RKO (cell line): ENCODE measurements around the gene TMEM270.
A peak's percentile ranks its signal among the peaks of the same experiment; 100 is the strongest.
"Not testable (repeated sequence)": the region's sequence is repeated elsewhere in the genome, so short reads cannot be mapped to it uniquely, and the experiment has no call there.

ENCODE experiments used
- DNase-seq: peaks from one replicate; pipeline ENCODE4 v3.0.0-alpha.2; 2016; ENCODE audit warnings: low spot score

Gene TMEM270

GRCh38 chr7:73832806-73833205 lies 28.2 kb upstream of the TMEM270 start:
- no peak for DNase-seq

- no peak for DNase-seq
Observed at GRCh38 chr7:73833251-73833919, 27.6 kb upstream of the TMEM270 start.

- DNase-seq = no peak
Observed at GRCh38 chr7:73834626-73835191, 26.2 kb upstream of the TMEM270 start.

- DNase-seq = not testable (repeated sequence)
Observed at GRCh38 chr7:73837167-73837566, 23.8 kb upstream of the TMEM270 start.

GRCh38 chr7:73838642-73839041 lies 22.3 kb upstream of the TMEM270 start:
- DNase-seq = no peak

- no peak for DNase-seq
Observed at GRCh38 chr7:73839290-73839689, 21.7 kb upstream of the TMEM270 start.

GRCh38 chr7:73839743-73840714 lies 20.9 kb upstream of the TMEM270 start:
- DNase-seq = no peak

GRCh38 chr7:73840715-73841379 lies 20.1 kb upstream of the TMEM270 start:
- DNase-seq = no peak

GRCh38 chr7:73841689-73842066 lies 19.3 kb upstream of the TMEM270 start:
- DNase-seq = peak; percentile 68

- peak; percentile 95 for DNase-seq
Observed at GRCh38 chr7:73842067-73842976, 18.6 kb upstream of the TMEM270 start, which contains the start of gene METTL27. METTL27 (minus strand) TSS chr7:73842516; CDS start chr7:73842140, 376 bp downstream.

GRCh38 chr7:73844131-73844547 lies 16.8 kb upstream of the TMEM270 start:
- DNase-seq = no peak

- DNase-seq = no peak
Observed at GRCh38 chr7:73844848-73845460, 16.0 kb upstream of the TMEM270 start.

- not testable (repeated sequence) for DNase-seq
Observed at GRCh38 chr7:73845701-73846195, 15.2 kb upstream of the TMEM270 start.

GRCh38 chr7:73847941-73848723 lies 12.8 kb upstream of the TMEM270 start:
- peak; percentile 30 for DNase-seq

GRCh38 chr7:73850781-73851207 lies 10.2 kb upstream of the TMEM270 start:
- DNase-seq = peak; percentile 85

- DNase-seq = peak; percentile 98
Observed at GRCh38 chr7:73851410-73852338, 9.3 kb upstream of the TMEM270 start.

- DNase-seq = no peak
Observed at GRCh38 chr7:73852500-73852899, 8.5 kb upstream of the TMEM270 start.

GRCh38 chr7:73856941-73857340 lies 4.0 kb upstream of the TMEM270 start:
- no peak for DNase-seq
